Measurements from ENCODE around the gene SBK1.
"Not testable (repeated sequence)": the region's sequence is repeated elsewhere in the genome, so short reads cannot be mapped to it uniquely, and the experiment has no call there.

DNA sequence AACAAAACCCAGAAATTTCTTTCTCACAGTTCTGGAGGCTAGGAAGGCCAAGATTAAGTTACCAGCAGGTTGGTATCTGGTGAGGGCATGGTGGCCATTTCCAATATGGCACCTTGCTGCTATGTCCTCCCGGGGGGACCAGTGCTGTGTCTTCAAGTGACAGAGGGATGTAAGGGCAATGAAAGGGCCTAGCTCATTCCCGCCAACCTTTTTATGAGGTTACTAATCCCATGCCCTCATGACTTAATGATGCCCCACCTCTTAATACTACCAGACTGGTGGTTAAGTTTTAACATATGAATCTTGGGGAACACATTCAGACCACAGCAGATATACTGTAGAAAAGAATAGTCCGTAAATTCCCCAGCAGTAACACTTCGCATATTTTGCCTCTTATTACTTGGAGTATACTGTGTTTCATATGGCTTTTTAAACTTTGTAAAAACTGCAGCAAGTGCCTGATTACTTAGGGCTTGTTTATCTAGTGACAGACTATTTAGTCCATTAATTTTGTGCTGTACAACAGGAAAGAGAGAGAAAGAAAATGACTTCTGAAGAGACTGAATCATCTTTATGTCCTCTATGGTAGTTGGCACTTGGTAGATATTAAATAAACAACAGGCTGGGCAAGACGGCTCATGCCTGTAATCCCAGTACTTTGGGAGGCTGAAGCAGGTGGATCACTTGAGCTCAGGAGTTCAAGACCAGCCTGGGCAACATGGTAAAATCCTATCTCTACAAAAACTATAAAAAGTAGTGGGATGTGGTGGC is 44.8 kb downstream of the SBK1 start:
- TF ChIP-seq, protein P1, sequence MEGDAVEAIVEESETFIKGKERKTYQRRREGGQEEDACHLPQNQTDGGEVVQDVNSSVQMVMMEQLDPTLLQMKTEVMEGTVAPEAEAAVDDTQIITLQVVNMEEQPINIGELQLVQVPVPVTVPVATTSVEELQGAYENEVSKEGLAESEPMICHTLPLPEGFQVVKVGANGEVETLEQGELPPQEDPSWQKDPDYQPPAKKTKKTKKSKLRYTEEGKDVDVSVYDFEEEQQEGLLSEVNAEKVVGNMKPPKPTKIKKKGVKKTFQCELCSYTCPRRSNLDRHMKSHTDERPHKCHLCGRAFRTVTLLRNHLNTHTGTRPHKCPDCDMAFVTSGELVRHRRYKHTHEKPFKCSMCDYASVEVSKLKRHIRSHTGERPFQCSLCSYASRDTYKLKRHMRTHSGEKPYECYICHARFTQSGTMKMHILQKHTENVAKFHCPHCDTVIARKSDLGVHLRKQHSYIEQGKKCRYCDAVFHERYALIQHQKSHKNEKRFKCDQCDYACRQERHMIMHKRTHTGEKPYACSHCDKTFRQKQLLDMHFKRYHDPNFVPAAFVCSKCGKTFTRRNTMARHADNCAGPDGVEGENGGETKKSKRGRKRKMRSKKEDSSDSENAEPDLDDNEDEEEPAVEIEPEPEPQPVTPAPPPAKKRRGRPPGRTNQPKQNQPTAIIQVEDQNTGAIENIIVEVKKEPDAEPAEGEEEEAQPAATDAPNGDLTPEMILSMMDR (IDR thresholded peaks at IDR 0.05; ENCODE audit: low read length): not testable (repeated sequence)
- not testable (repeated sequence) for TF ChIP-seq EZH2phosphoT487 (IDR thresholded peaks at IDR 0.05; ENCODE audit: low read length); EZH2 (optimal IDR thresholded peaks at IDR 0.05; ENCODE audit: low read depth, low read length)

All from MM.1S (cell line).